Measurements from ENCODE around the gene CHRDL2. TPM values are rescaled to one million over a fixed set of nuclear protein-coding genes. Genes with fewer than 3 reads are reported as not detected.

Gene CHRDL2
- total RNA-seq, 2 experiments from 2014 or later: not detected

- H3K27ac Mint-ChIP-seq: no peak overlapping the region
- H3K4me3 Mint-ChIP-seq: no peak overlapping the region
- no peak for DNase-seq
- H3K9me3 Mint-ChIP-seq: no peaks in the 10 kb centered on the region
- TF ChIP-seq CTCF (IDR thresholded peaks at IDR 0.05): no peak
- intact Hi-C loops (cut with micrococcal nuclease): no loop called here
- H3K36me3 Mint-ChIP-seq (ENCODE audit: low read depth): no peaks in the 10 kb centered on the region
- peaks cover 10% of the 10 kb centered on the region for H3K27me3 Mint-ChIP-seq
- ChIA-PET CTCF (interaction anchor here (1.3 to 8.8 kb wide), 3 partner anchors 15 to 20 kb away, joined by 4 to 126 read pairs (median 30); no protein-coding TSS in a partner anchor), POLR2A (no interaction called here)
- no peak for ATAC-seq
- H3K4me1 Mint-ChIP-seq (ENCODE audit: low read depth): no peaks in the 10 kb centered on the region
Measured at GRCh38 chr11:74723511-74723910, 7.7 kb downstream of the CHRDL2 start.

- Mint-ChIP-seq H3K27ac (no peak overlapping the region), H3K4me3 (no peak overlapping the region), H3K9me3 (no peaks in the 10 kb centered on the region), H3K4me1 (ENCODE audit: low read depth) (no peaks in the 10 kb centered on the region), H3K36me3 (ENCODE audit: low read depth) (no peaks in the 10 kb centered on the region), H3K27me3 (peaks cover 10% of the 10 kb centered on the region)
- DNase-seq (no peak), ATAC-seq (no peak)
- intact Hi-C loops (cut with micrococcal nuclease): no loop called here
- ChIA-PET POLR2A (no interaction called here), CTCF (interaction anchor here (1.2 to 2.1 kb wide), 2 partner anchors 18 to 19 kb away, joined by 3 to 6 read pairs; no protein-coding TSS in a partner anchor)
- TF ChIP-seq CTCF (IDR thresholded peaks at IDR 0.05): no peak
Measured at GRCh38 chr11:74721479-74721835, 9.8 kb downstream of the CHRDL2 start.

GRCh38 chr11:74720596-74721478, 10.4 kb downstream of the CHRDL2 start:
- H3K27ac Mint-ChIP-seq: no peak overlapping the region
- no peak for DNase-seq
- CTCF ChIA-PET: interaction anchor here (0.8 to 2.1 kb wide), 3 partner anchors 18 to 19 kb away, joined by 3 to 6 read pairs (median 3); no protein-coding TSS in a partner anchor
- no peak for ATAC-seq
- H3K9me3 Mint-ChIP-seq: no peaks in the 10 kb centered on the region
- no peaks in the 10 kb centered on the region for H3K4me1 Mint-ChIP-seq (ENCODE audit: low read depth)
- H3K36me3 Mint-ChIP-seq (ENCODE audit: low read depth): no peaks in the 10 kb centered on the region
- no peak overlapping the region for H3K4me3 Mint-ChIP-seq
- POLR2A ChIA-PET: no interaction called here
- TF ChIP-seq CTCF (IDR thresholded peaks at IDR 0.05): no peak
- intact Hi-C loops (cut with micrococcal nuclease): no loop called here
- peaks cover 10% of the 10 kb centered on the region for H3K27me3 Mint-ChIP-seq

- Mint-ChIP-seq H3K4me3 (no peak overlapping the region), H3K9me3 (no peaks in the 10 kb centered on the region), H3K27ac (no peak overlapping the region), H3K36me3 (ENCODE audit: low read depth) (no peaks in the 10 kb centered on the region), H3K4me1 (ENCODE audit: low read depth) (peaks cover 3% of the 10 kb centered on the region), H3K27me3 (peaks cover 4% of the 10 kb centered on the region)
- no peak for DNase-seq
- no peak for ATAC-seq
- POLR2A ChIA-PET: no interaction called here
- intact Hi-C loops (cut with micrococcal nuclease): no loop called here
- TF ChIP-seq CTCF (IDR thresholded peaks at IDR 0.05): no peak
- CTCF ChIA-PET: interaction anchor here (2.3 kb wide), 1 partner anchor 17 kb away, joined by 6 read pairs; no protein-coding TSS in a partner anchor
Measured at GRCh38 chr11:74719011-74719410, 12.2 kb downstream of the CHRDL2 start.

Data from activated CD8-positive, alpha-beta T cell treated with anti-CD3 and anti-CD28 coated beads for 36 hours (primary cell).